Measurements from ENCODE around the gene METTL6.

DNA sequence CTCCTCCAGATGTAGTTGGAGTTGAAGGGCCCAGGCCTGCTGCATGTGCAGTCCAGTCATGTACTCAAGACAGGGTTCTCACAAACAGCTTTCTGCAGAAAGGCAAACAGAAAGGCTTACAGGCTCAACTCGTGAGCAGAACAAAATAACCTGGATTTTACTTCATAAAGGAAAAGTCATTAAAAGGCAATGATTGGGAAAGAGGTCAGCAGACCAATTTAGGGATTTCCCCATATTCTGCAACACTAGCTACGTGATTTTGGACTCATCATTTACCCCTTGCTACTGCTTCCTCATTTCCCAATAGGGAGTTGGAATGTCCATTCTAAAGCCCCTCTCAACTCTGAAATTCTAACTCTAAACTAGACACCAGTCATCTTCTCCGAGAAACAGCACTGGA lies 18.1 kb downstream of the METTL6 start:
- no peak for TF ChIP-seq EZH2 (IDR thresholded peaks at IDR 0.05; ENCODE audit: borderline replicate concordance, low read depth, low read length, poor library complexity, severe bottlenecking)
- TF ChIP-seq, protein P1, sequence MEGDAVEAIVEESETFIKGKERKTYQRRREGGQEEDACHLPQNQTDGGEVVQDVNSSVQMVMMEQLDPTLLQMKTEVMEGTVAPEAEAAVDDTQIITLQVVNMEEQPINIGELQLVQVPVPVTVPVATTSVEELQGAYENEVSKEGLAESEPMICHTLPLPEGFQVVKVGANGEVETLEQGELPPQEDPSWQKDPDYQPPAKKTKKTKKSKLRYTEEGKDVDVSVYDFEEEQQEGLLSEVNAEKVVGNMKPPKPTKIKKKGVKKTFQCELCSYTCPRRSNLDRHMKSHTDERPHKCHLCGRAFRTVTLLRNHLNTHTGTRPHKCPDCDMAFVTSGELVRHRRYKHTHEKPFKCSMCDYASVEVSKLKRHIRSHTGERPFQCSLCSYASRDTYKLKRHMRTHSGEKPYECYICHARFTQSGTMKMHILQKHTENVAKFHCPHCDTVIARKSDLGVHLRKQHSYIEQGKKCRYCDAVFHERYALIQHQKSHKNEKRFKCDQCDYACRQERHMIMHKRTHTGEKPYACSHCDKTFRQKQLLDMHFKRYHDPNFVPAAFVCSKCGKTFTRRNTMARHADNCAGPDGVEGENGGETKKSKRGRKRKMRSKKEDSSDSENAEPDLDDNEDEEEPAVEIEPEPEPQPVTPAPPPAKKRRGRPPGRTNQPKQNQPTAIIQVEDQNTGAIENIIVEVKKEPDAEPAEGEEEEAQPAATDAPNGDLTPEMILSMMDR (conservative IDR thresholded peaks at IDR 0.05; ENCODE audit: low read depth, low read length): no peak

Data from A673 (cell line).